Mesenchymal stem cell (in vitro differentiated cells and primary cell): Measurements from ENCODE around the gene SLC15A1.

ENCODE experiments used
- DNase-seq: peaks from one replicate; pipeline ENCODE4 v3.0.0-alpha.2; 2013
- H2AFZ ChIP-seq: one replicate; pipeline ENCODE4 v1.6.1; 2013; ENCODE audit warnings: low read depth, mild to moderate bottlenecking, control low read depth, inconsistent platforms, low read length, moderate library complexity
- H2AK5ac ChIP-seq: 2 replicates; pipeline ENCODE4 v1.6.1; 2013; ENCODE audit warnings: low read length, moderate library complexity, mild to moderate bottlenecking, inconsistent platforms; ENCODE audit not compliant: severe bottlenecking
- H2BK120ac ChIP-seq: one replicate; pipeline ENCODE4 v1.6.1; 2013; ENCODE audit warnings: low read depth, mild to moderate bottlenecking, inconsistent platforms, low read length, moderate library complexity
- H2BK12ac ChIP-seq, 2 experiments: one replicate each; pipeline ENCODE4 v1.6.1; 2013; ENCODE audit warnings: inconsistent platforms in 2 of 2, low read length in 2 of 2, mild to moderate bottlenecking in 2 of 2, moderate library complexity in 2 of 2, control low read depth in 1 of 2
- H2BK15ac ChIP-seq: one replicate; pipeline ENCODE4 v1.6.1; 2013; ENCODE audit warnings: mild to moderate bottlenecking, low read depth, inconsistent platforms; ENCODE audit not compliant: poor library complexity, severe bottlenecking
- H2BK5ac ChIP-seq: 2 replicates; pipeline ENCODE4 v1.6.1; 2013; ENCODE audit warnings: low read depth, mild to moderate bottlenecking, low read length, control low read depth, inconsistent platforms; ENCODE audit not compliant: poor library complexity, severe bottlenecking
- H3K14ac ChIP-seq, 2 experiments: one replicate each; pipeline ENCODE4 v1.6.1; 2013; ENCODE audit warnings: inconsistent platforms in 2 of 2, low read length in 2 of 2, control low read depth in 1 of 2, mild to moderate bottlenecking in 1 of 2, moderate library complexity in 1 of 2
- H3K18ac ChIP-seq, 2 experiments: one replicate each; pipeline ENCODE4 v1.6.1; 2013; ENCODE audit warnings: inconsistent platforms in 2 of 2, low read length in 2 of 2, control low read depth in 1 of 2, low read depth in 1 of 2, mild to moderate bottlenecking in 1 of 2
- H3K23ac ChIP-seq, 2 experiments: one replicate each; pipeline ENCODE4 v1.6.1; 2013; ENCODE audit warnings: inconsistent platforms in 2 of 2, low read length in 2 of 2, mild to moderate bottlenecking in 2 of 2, moderate library complexity in 2 of 2, control low read depth in 1 of 2
- H3K27ac ChIP-seq: 2 replicates; pipeline ENCODE4 v1.5.1; 2013; ENCODE audit warnings: mild to moderate bottlenecking, moderate library complexity, low read length, control low read depth, inconsistent platforms; ENCODE audit not compliant: poor library complexity, severe bottlenecking
- H3K27me3 ChIP-seq, 2 experiments: 2 replicates each; pipeline versions ENCODE4 v1.6.1 to v1.7.0; 2013; ENCODE audit warnings: low read length in 2 of 2, mild to moderate bottlenecking in 2 of 2, moderate library complexity in 2 of 2, control low read depth in 1 of 2, inconsistent platforms in 1 of 2; ENCODE audit not compliant: control insufficient read depth in 1 of 2, insufficient read depth in 1 of 2
- H3K36me3 ChIP-seq, 2 experiments: 2 replicates each; pipeline versions ENCODE4 v1.6.1 to v1.7.0; 2013; ENCODE audit warnings: low read length in 2 of 2, control low read depth in 1 of 2, inconsistent platforms in 1 of 2, low read depth in 1 of 2, mild to moderate bottlenecking in 1 of 2; ENCODE audit not compliant: insufficient read depth in 2 of 2, control insufficient read depth in 1 of 2
- H3K4ac ChIP-seq, 2 experiments: one replicate each; pipeline ENCODE4 v1.6.1; 2013; ENCODE audit warnings: inconsistent platforms in 2 of 2, low read length in 2 of 2, mild to moderate bottlenecking in 2 of 2, moderate library complexity in 2 of 2, control low read depth in 1 of 2, low read depth in 1 of 2
- H3K4me1 ChIP-seq: 2 replicates; pipeline ENCODE4 v1.6.1; 2013; ENCODE audit warnings: low read depth, low read length, control low read depth; ENCODE audit not compliant: control insufficient read depth, insufficient read depth
- H3K4me2 ChIP-seq: 2 replicates; pipeline ENCODE4 v1.6.1; 2013; ENCODE audit warnings: low read length, mild to moderate bottlenecking, inconsistent platforms; ENCODE audit not compliant: poor library complexity, severe bottlenecking
- H3K4me3 ChIP-seq, 2 experiments: 2 replicates each; pipeline versions ENCODE4 v1.5.1 to v1.7.0; 2013; ENCODE audit warnings: low read length in 2 of 2, mild to moderate bottlenecking in 2 of 2, control low read depth in 1 of 2, low read depth in 1 of 2; ENCODE audit not compliant: insufficient read depth in 1 of 2
- H3K79me1 ChIP-seq: replicated peaks from 2 replicates; pipeline ENCODE4 v1.6.1; 2013; ENCODE audit warnings: mild to moderate bottlenecking, control low read depth, low read length, inconsistent platforms; ENCODE audit not compliant: poor library complexity, severe bottlenecking
- H3K9ac ChIP-seq: 2 replicates; pipeline ENCODE4 v1.7.0; 2013; ENCODE audit warnings: mild to moderate bottlenecking, low read length, moderate library complexity
- H3K9me3 ChIP-seq: 2 replicates; pipeline ENCODE4 v1.7.0; 2013; ENCODE audit warnings: mild to moderate bottlenecking, low read length; ENCODE audit not compliant: control insufficient read depth
- H4K8ac ChIP-seq: one replicate; pipeline ENCODE4 v1.6.1; 2013; ENCODE audit warnings: inconsistent platforms, mild to moderate bottlenecking, low read length, moderate library complexity
- H4K91ac ChIP-seq: one replicate; pipeline ENCODE4 v1.6.1; 2013; ENCODE audit warnings: mild to moderate bottlenecking, low read length, inconsistent platforms
- WGBS: methylation state at CpG from one replicate; pipeline ENCODE4 v1.1.7; 2013; ENCODE audit warnings: mixed read lengths; 5-methylcytosine and 5-hydroxymethylcytosine counted together

Gene SLC15A1

GRCh38 chr13:98697791-98698190 lies 54.7 kb downstream of the SLC15A1 start:
- H2BK5ac ChIP-seq = no peak overlapping the region
- H2BK12ac ChIP-seq = no peak overlapping the region
- H3K4me3 ChIP-seq = no peak overlapping the region
- H4K8ac ChIP-seq = no peak overlapping the region
- DNase-seq = no peak
- H2AK5ac ChIP-seq = no peak overlapping the region
- H3K9me3 ChIP-seq = no peaks in the 10 kb centered on the region
- no peak overlapping the region for H3K4me2 ChIP-seq
- H3K4ac ChIP-seq = no peak overlapping the region
- no peaks in the 10 kb centered on the region for H3K36me3 ChIP-seq
- H3K79me1 ChIP-seq = no peaks in the 10 kb centered on the region
- no peak overlapping the region for H2BK120ac ChIP-seq
- peaks cover 0 to 8% of the 10 kb centered on the region in 2 experiments for H3K27me3 ChIP-seq
- peaks cover 2% of the 10 kb centered on the region for H3K4me1 ChIP-seq
- H2AFZ ChIP-seq = no peak overlapping the region
- peak overlapping the region; percentile 2 for H3K27ac ChIP-seq
- WGBS = 64% methylated on average over 2 of the region's 4 CpGs
- no peak overlapping the region for H2BK15ac ChIP-seq
- H3K9ac ChIP-seq = no peak overlapping the region
- no peak overlapping the region for H3K14ac ChIP-seq
- H3K23ac ChIP-seq = no peak overlapping the region
- H4K91ac ChIP-seq = no peak overlapping the region
- H3K18ac ChIP-seq = no peak overlapping the region

- H2AFZ ChIP-seq = no peak overlapping the region
- H3K9ac ChIP-seq = no peak overlapping the region
- DNase-seq = no peak
- H2AK5ac ChIP-seq = no peak overlapping the region
- no peak overlapping the region for H3K4ac ChIP-seq
- H3K9me3 ChIP-seq = no peaks in the 10 kb centered on the region
- no peak overlapping the region for H3K14ac ChIP-seq
- no peak overlapping the region for H4K8ac ChIP-seq
- H3K79me1 ChIP-seq = no peaks in the 10 kb centered on the region
- H2BK15ac ChIP-seq = no peak overlapping the region
- WGBS = 100% methylated on average over 1 of the region's 1 CpG
- no peak overlapping the region for H2BK12ac ChIP-seq
- no peak overlapping the region for H3K4me2 ChIP-seq
- H3K18ac ChIP-seq = no peak overlapping the region
- H4K91ac ChIP-seq = no peak overlapping the region
- H2BK120ac ChIP-seq = no peak overlapping the region
- H3K23ac ChIP-seq = no peak overlapping the region
- H3K27ac ChIP-seq = no peak overlapping the region
- H3K4me3 ChIP-seq = no peak overlapping the region
- peaks cover 0 to 3% of the 10 kb centered on the region in 2 experiments for H3K27me3 ChIP-seq
- H3K36me3 ChIP-seq = no peaks in the 10 kb centered on the region
- no peaks in the 10 kb centered on the region for H3K4me1 ChIP-seq
- no peak overlapping the region for H2BK5ac ChIP-seq
Measured at GRCh38 chr13:98693756-98694155, 58.7 kb downstream of the SLC15A1 start.

- 94% methylated on average over 4 of the region's 4 CpGs for WGBS
- H2BK5ac ChIP-seq = no peak overlapping the region
Measured at GRCh38 chr13:98691360-98691759, 61.1 kb downstream of the SLC15A1 start.

GRCh38 chr13:98690348-98691022 lies 62.0 kb downstream of the SLC15A1 start:
- no peak overlapping the region for H3K9ac ChIP-seq
- no peak overlapping the region for H3K18ac ChIP-seq
- no peak overlapping the region for H4K91ac ChIP-seq
- no peak overlapping the region for H2AFZ ChIP-seq
- no peak overlapping the region for H3K4me3 ChIP-seq
- no peaks in the 10 kb centered on the region for H3K4me1 ChIP-seq
- H2BK120ac ChIP-seq = no peak overlapping the region
- H2BK5ac ChIP-seq = no peak overlapping the region
- H3K79me1 ChIP-seq = no peaks in the 10 kb centered on the region
- H2BK12ac ChIP-seq = no peak overlapping the region
- H3K36me3 ChIP-seq = no peaks in the 10 kb centered on the region
- no peak overlapping the region for H3K4me2 ChIP-seq
- no peak overlapping the region for H2BK15ac ChIP-seq
- H3K27ac ChIP-seq = no peak overlapping the region
- DNase-seq = no peak
- H3K9me3 ChIP-seq = no peaks in the 10 kb centered on the region
- WGBS = 92% methylated on average over 15 of the region's 15 CpGs
- no peak overlapping the region for H2AK5ac ChIP-seq
- H3K23ac ChIP-seq = no peak overlapping the region
- no peak overlapping the region for H3K14ac ChIP-seq
- peaks cover 0 to 22% of the 10 kb centered on the region in 2 experiments for H3K27me3 ChIP-seq
- no peak overlapping the region for H3K4ac ChIP-seq
- H4K8ac ChIP-seq = no peak overlapping the region

More at GRCh38 chr13:98691360-98691759, 61.1 kb downstream of the SLC15A1 start:
- H3K14ac ChIP-seq = no peak overlapping the region
- no peak overlapping the region for H2BK12ac ChIP-seq
- no peak overlapping the region for H2AK5ac ChIP-seq
- no peak for DNase-seq
- H3K18ac ChIP-seq = no peak overlapping the region
- H3K27me3 ChIP-seq = peaks cover 0 to 15% of the 10 kb centered on the region in 2 experiments
- no peak overlapping the region for H2AFZ ChIP-seq
- H4K91ac ChIP-seq = no peak overlapping the region
- H3K27ac ChIP-seq = no peak overlapping the region
- no peak overlapping the region for H3K4ac ChIP-seq
- no peak overlapping the region for H2BK120ac ChIP-seq
- H3K4me2 ChIP-seq = no peak overlapping the region
- no peak overlapping the region for H3K23ac ChIP-seq
- no peaks in the 10 kb centered on the region for H3K36me3 ChIP-seq
- no peaks in the 10 kb centered on the region for H3K79me1 ChIP-seq
- H4K8ac ChIP-seq = no peak overlapping the region
- no peak overlapping the region for H2BK15ac ChIP-seq
- H3K9me3 ChIP-seq = no peaks in the 10 kb centered on the region
- no peaks in the 10 kb centered on the region for H3K4me1 ChIP-seq
- H3K9ac ChIP-seq = no peak overlapping the region
- H3K4me3 ChIP-seq = no peak overlapping the region
